ENCODE measurements around the gene GAST. TPM values are rescaled to one million over a fixed set of nuclear protein-coding genes. Genes with fewer than 3 reads are reported as not detected.
A peak's percentile ranks its signal among the peaks of the same experiment; 100 is the strongest.

GAST gene, protein sequence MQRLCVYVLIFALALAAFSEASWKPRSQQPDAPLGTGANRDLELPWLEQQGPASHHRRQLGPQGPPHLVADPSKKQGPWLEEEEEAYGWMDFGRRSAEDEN
- total RNA-seq (not detected), polyA plus RNA-seq (not detected)
- long read RNA-seq, donor 1: 0 reads
- long read RNA-seq, donor 2: 0 reads
- long read RNA-seq, donor 3: 0 reads

DNA sequence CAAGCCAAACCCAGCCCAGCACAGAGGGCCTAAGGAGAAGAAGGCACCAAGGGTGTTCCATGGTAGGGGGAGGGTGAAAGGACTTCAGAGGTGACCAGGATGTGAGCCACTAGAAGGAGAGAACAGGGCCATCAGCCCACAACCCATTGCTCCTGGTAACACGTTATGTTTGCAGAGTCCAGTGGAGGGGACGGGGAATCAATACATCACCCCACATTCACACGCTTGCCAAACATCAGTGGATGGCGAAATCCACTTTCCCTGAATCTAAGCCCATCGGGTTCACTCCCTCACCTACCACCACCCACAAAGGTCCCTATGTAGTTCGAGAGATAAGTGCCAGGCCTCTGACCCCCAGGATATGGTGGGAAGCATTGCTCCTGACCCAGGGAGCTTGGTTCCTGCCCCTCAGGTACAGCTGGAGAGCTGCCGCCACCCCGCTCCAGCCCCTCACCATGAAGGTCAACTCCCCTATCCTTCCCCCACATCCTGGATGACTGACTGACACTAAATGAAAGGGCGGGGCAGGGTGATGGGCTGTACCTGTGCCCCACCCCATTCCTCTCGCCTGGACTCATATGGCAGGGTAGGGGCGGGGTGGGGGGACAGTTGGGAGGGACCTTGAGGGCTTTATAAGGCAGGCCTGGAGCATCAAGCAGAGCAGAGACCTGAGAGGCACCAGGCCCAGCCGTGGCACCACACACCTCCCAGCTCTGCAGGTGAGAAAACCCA is at the start of gene GAST:
GAST (plus strand) TSS at position 663 of the 732 bp plus-strand sequence. CDS start 3,106 bp downstream, outside the sequence.
- intact Hi-C loops (cut with DNase I): no loop called here
- TF ChIP-seq, protein P1, sequence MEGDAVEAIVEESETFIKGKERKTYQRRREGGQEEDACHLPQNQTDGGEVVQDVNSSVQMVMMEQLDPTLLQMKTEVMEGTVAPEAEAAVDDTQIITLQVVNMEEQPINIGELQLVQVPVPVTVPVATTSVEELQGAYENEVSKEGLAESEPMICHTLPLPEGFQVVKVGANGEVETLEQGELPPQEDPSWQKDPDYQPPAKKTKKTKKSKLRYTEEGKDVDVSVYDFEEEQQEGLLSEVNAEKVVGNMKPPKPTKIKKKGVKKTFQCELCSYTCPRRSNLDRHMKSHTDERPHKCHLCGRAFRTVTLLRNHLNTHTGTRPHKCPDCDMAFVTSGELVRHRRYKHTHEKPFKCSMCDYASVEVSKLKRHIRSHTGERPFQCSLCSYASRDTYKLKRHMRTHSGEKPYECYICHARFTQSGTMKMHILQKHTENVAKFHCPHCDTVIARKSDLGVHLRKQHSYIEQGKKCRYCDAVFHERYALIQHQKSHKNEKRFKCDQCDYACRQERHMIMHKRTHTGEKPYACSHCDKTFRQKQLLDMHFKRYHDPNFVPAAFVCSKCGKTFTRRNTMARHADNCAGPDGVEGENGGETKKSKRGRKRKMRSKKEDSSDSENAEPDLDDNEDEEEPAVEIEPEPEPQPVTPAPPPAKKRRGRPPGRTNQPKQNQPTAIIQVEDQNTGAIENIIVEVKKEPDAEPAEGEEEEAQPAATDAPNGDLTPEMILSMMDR (IDR thresholded peaks at IDR 0.05): no peak
- TF ChIP-seq EP300 (IDR thresholded peaks at IDR 0.05): no peak

DNA sequence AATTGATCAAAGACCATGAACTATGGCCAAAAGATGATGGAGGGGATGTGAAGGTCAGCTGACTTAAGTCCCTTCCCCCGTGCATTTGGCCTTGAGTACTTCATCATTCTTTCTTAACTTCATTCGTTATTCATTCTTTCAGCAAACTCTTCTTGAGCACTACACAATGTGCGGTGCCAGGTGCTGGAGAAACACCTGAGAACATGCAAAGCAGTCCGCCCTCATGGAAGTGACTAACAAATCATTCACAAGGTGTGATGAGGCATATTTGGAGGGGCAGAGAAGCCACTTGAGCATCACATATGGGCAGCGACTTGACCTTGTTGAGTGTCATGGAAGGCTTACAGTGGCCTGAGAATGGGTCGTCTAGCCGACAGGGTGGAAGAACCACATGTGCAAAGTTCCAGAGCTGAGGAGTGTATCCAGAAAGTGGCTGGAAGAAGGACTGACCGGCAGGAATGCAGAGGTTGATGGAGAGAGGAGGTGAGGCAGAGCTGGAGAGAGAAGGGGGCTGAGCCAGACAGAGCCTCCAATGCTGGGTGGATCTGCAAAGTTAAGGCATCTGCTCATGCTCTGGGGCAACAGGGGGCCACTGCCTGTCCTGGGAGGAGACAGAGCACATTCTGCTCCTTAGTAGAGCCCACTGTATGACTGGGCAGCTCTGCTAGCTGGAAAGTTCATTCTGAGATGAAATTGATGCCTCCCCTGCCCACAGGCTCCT is 48.5 kb upstream of the GAST start:
- intact Hi-C loops (cut with DNase I): loop anchor here (5.0 to 10.0 kb wide), 3 partner anchors 756 to 859 kb away; no protein-coding TSS in a partner anchor
- Histone ChIP-seq H3K4me3 (no peak overlapping the region), H3K4me1 (ENCODE audit: insufficient read depth) (no peaks in the 10 kb centered on the region), H3K27me3 (no peaks in the 10 kb centered on the region), H3K9me3 (no peaks in the 10 kb centered on the region), H3K27ac (no peak overlapping the region), H3K36me3 (no peaks in the 10 kb centered on the region)
- no peak for TF ChIP-seq POLR2A (IDR thresholded peaks at IDR 0.05)
- no peak for TF ChIP-seq EP300 (IDR thresholded peaks at IDR 0.05)
- TF ChIP-seq, protein P1 (IDR thresholded peaks at IDR 0.05): no peak
- no peak for DNase-seq
- WGBS, 3 donors: 63 to 64% (median 63%) methylated on average over 8 of the region's 8 CpGs

More for the DNA sequence above, at the start of gene GAST:
- Histone ChIP-seq H3K36me3 (no peaks in the 10 kb centered on the region), H3K9me3 (no peaks in the 10 kb centered on the region), H3K4me3 (no peak within 1 kb of the TSS), H3K27me3 (no peaks in the 10 kb centered on the region), H3K4me1 (ENCODE audit: insufficient read depth) (no peaks in the 10 kb centered on the region), H3K27ac (no peak within 1 kb of the TSS)
- 88 to 92% (median 88%) methylated on average over 12 of the region's 12 CpGs for WGBS, 3 donors
- no peak for DNase-seq

DNA sequence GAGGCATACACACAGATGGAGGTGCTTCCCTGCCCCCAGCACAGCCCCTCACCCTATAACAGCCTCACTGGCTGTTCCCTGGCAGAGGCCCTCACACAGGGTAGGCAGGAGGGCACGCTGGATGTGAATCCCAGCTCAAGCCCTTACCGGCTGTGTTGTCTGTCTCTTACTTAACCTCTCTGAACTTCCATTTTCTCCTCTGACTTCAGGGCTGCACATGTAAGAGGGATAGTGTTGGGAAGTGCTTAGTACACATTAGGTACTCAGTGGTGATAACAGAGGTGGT is 48.0 kb upstream of the GAST start:
- no peaks in the 10 kb centered on the region for H3K4me1 ChIP-seq (ENCODE audit: insufficient read depth)
- no peaks in the 10 kb centered on the region for H3K27me3 ChIP-seq
- WGBS, 3 donors: 72 to 95% (median 84%) methylated on average over 2 of the region's 2 CpGs
- no peaks in the 10 kb centered on the region for H3K9me3 ChIP-seq
- DNase-seq: no peak
- H3K4me3 ChIP-seq: no peak overlapping the region
- H3K36me3 ChIP-seq: no peaks in the 10 kb centered on the region
- TF ChIP-seq, protein P1 (IDR thresholded peaks at IDR 0.05): no peak
- no peak for TF ChIP-seq EP300 (IDR thresholded peaks at IDR 0.05)
- no peak for TF ChIP-seq POLR2A (IDR thresholded peaks at IDR 0.05)
- H3K27ac ChIP-seq: no peak overlapping the region
- intact Hi-C loops (cut with DNase I): loop anchor here (5.0 to 10.0 kb wide), 3 partner anchors 757 to 859 kb away; no protein-coding TSS in a partner anchor

DNA sequence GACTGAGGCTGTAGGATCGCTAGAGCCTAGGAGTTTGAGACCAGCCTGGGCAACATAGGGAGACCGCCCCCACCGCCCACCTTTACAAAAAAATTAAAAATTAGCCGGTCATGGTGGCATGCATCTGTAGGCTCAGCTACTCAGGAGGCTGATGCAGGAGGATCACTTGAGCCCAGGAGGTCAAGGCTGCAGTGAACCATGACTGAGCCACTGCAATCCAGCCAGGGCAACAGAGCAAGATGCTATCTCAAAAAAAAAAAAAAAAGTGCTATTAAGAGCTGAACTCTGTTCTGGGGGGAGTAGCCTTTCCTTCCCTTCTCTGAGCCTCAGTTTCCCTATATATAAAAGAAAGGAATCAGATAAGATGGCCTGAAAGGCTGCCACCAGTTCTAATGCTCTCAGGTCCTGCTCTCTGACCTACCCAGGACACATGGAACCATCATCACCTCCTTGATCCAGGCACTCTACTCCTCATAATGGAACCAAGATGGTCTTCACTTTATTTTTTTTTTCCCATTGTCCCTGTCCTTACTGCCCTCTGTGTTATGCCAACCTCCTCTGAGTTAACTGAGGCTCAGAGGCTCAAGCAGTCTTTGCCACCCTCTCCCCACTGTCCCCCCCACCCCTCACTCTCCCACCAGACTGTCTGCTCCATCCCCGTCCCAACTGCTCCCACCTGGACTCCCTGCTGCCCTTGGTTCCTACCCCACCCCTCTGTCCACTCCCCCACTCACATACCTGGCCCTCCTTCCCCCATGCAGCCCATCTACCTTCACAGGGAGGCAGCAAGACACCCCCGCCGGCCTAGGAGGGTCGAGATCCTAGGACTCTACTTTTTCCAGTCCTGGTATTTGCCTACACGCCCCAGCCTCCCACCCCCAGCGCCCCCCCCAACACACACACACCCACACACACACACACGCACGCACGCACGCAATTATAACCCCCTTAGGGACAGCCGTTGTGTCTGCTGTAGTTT is 47.3 kb upstream of the GAST start:
- WGBS, 3 donors: 33 to 47% (median 34%) methylated on average over 15 of the region's 15 CpGs
- Histone ChIP-seq H3K9me3 (no peaks in the 10 kb centered on the region), H3K36me3 (no peaks in the 10 kb centered on the region), H3K27me3 (no peaks in the 10 kb centered on the region), H3K27ac (no peak overlapping the region), H3K4me3 (peak overlapping the region; percentile 40), H3K4me1 (ENCODE audit: insufficient read depth) (no peaks in the 10 kb centered on the region)
- no peak for DNase-seq
- intact Hi-C loops (cut with DNase I): loop anchor here (5.0 to 10.0 kb wide), 4 partner anchors 758 to 863 kb away; no protein-coding TSS in a partner anchor
- TF ChIP-seq, protein P1 (IDR thresholded peaks at IDR 0.05): no peak
- TF ChIP-seq POLR2A (IDR thresholded peaks at IDR 0.05) (no peak), EP300 (IDR thresholded peaks at IDR 0.05) (no peak)

Measured in ovary (tissue), 10 donors.